B cell (primary cell): ENCODE measurements around the gene EFNA2.

Experiments used
- EZH2 ChIP-seq: IDR thresholded peaks from 2 replicates; pipeline ENCODE4 v1.6.1; 2012; ENCODE audit warnings: borderline replicate concordance, low read depth, mild to moderate bottlenecking, moderate library complexity, low read length; ENCODE audit not compliant: insufficient read depth, poor library complexity, severe bottlenecking
- TF ChIP-seq, protein P1 (sequence below): fragments of 200-600 bp; IDR thresholded peaks from one replicate; pipeline ENCODE4 v1.8.0; 2022; ENCODE audit warnings: antibody characterized with exemption, mild to moderate bottlenecking

GRCh38 chr19:1274081-1274851 lies 11.4 kb upstream of the EFNA2 start:
- no peak for TF ChIP-seq EZH2
- TF ChIP-seq, protein P1, sequence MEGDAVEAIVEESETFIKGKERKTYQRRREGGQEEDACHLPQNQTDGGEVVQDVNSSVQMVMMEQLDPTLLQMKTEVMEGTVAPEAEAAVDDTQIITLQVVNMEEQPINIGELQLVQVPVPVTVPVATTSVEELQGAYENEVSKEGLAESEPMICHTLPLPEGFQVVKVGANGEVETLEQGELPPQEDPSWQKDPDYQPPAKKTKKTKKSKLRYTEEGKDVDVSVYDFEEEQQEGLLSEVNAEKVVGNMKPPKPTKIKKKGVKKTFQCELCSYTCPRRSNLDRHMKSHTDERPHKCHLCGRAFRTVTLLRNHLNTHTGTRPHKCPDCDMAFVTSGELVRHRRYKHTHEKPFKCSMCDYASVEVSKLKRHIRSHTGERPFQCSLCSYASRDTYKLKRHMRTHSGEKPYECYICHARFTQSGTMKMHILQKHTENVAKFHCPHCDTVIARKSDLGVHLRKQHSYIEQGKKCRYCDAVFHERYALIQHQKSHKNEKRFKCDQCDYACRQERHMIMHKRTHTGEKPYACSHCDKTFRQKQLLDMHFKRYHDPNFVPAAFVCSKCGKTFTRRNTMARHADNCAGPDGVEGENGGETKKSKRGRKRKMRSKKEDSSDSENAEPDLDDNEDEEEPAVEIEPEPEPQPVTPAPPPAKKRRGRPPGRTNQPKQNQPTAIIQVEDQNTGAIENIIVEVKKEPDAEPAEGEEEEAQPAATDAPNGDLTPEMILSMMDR, result no peak
